Neural crest cell (in vitro differentiated cells): ENCODE measurements around the gene UBA7. TPM values are rescaled to one million over a fixed set of nuclear protein-coding genes. Genes with fewer than 3 reads are reported as not detected.
"Not testable (repeated sequence)": the region's sequence is repeated elsewhere in the genome, so short reads cannot be mapped to it uniquely, and the experiment has no call there.

Experiments
- DNase-seq: peaks from one replicate; pipeline ENCODE4 v3.0.0; 2021; ENCODE audit warnings: low read depth, mixed read lengths, low spot score
- H3K27ac Mint-ChIP-seq: one replicate; pipeline ENCODE4 v1.8.0; 2021; ENCODE audit warnings: mild to moderate bottlenecking, mixed read lengths; ENCODE audit not compliant: unreplicated experiment
- H3K27me3 Mint-ChIP-seq: 2 replicates; pipeline ENCODE4 v1.8.0; 2021; ENCODE audit warnings: low read depth, mild to moderate bottlenecking, mixed read lengths
- H3K36me3 Mint-ChIP-seq: 2 replicates; pipeline ENCODE4 v1.8.0; 2021; ENCODE audit warnings: low read depth, mild to moderate bottlenecking, mixed read lengths
- H3K4me1 Mint-ChIP-seq: 2 replicates; pipeline ENCODE4 v1.8.0; 2021; ENCODE audit warnings: mixed read lengths
- H3K4me3 Mint-ChIP-seq: one replicate; pipeline ENCODE4 v1.8.0; 2021; ENCODE audit warnings: mild to moderate bottlenecking, mixed read lengths
- H3K9me3 Mint-ChIP-seq: 2 replicates; pipeline ENCODE4 v1.8.0; 2021; ENCODE audit warnings: mixed read lengths
- CTCF ChIP-seq: fragments of 200-600 bp; sonication (generic); conservative IDR thresholded peaks from 2 replicates; pipeline ENCODE4 v1.5.0; 2021; ENCODE audit warnings: antibody characterized with exemption, mild to moderate bottlenecking
- total RNA-seq: library from RNA; stranded (reverse); gene quantifications from 2 replicates; pipeline ENCODE4 v1.2.1, GENCODE V29; 2021

The UBA7 gene
- total RNA-seq, 1 donor from 2014 or later: 6.0 TPM

GRCh38 chr3:49840388-49840787, 26.6 kb upstream of the UBA7 start:
- H3K27ac Mint-ChIP-seq: peak overlapping the region; percentile 71
- no peaks in the 10 kb centered on the region for H3K27me3 Mint-ChIP-seq
- H3K4me1 Mint-ChIP-seq: peaks cover 4% of the 10 kb centered on the region
- no peak for DNase-seq
- H3K4me3 Mint-ChIP-seq: no peak overlapping the region
- no peak for TF ChIP-seq CTCF
- peaks cover 3% of the 10 kb centered on the region for H3K36me3 Mint-ChIP-seq
- no peaks in the 10 kb centered on the region for H3K9me3 Mint-ChIP-seq

- peak; percentile 74 for DNase-seq
- peaks cover 4% of the 10 kb centered on the region for H3K4me1 Mint-ChIP-seq
- H3K36me3 Mint-ChIP-seq: peaks cover 6% of the 10 kb centered on the region
- H3K4me3 Mint-ChIP-seq: no peak overlapping the region
- peak overlapping the region; percentile 43 for H3K27ac Mint-ChIP-seq
- TF ChIP-seq CTCF: peak; percentile 93
- no peaks in the 10 kb centered on the region for H3K9me3 Mint-ChIP-seq
- no peaks in the 10 kb centered on the region for H3K27me3 Mint-ChIP-seq
Observed at GRCh38 chr3:49839193-49839809, 25.5 kb upstream of the UBA7 start.

- Mint-ChIP-seq H3K4me1 (peaks cover 4% of the 10 kb centered on the region), H3K27me3 (no peaks in the 10 kb centered on the region), H3K9me3 (no peaks in the 10 kb centered on the region), H3K27ac (no peak overlapping the region), H3K4me3 (no peak overlapping the region), H3K36me3 (peaks cover 11% of the 10 kb centered on the region)
- TF ChIP-seq CTCF: no peak
- DNase-seq: no peak
Observed at GRCh38 chr3:49831341-49831740, 17.6 kb upstream of the UBA7 start.

- Mint-ChIP-seq H3K27me3 (no peaks in the 10 kb centered on the region), H3K4me1 (peaks cover 14% of the 10 kb centered on the region), H3K27ac (peak overlapping the region; percentile 27), H3K9me3 (no peaks in the 10 kb centered on the region), H3K4me3 (no peak overlapping the region), H3K36me3 (peaks cover 5% of the 10 kb centered on the region)
- no peak for TF ChIP-seq CTCF
- DNase-seq: no peak
Observed at GRCh38 chr3:49826016-49826415, 12.3 kb upstream of the UBA7 start.

- H3K27ac Mint-ChIP-seq, H3K4me3 Mint-ChIP-seq, H3K9me3 Mint-ChIP-seq, DNase-seq, H3K27me3 Mint-ChIP-seq, H3K36me3 Mint-ChIP-seq: not testable (repeated sequence)
- peaks cover 14% of the 10 kb centered on the region for H3K4me1 Mint-ChIP-seq
Observed at GRCh38 chr3:49823131-49823530, 9.4 kb upstream of the UBA7 start.

GRCh38 chr3:49812916-49813496, 747 bp downstream of the UBA7 start:
- Mint-ChIP-seq H3K4me1 (peaks cover 6% of the 10 kb centered on the region), H3K27me3 (no peaks in the 10 kb centered on the region), H3K27ac (peak overlapping the region; percentile 19), H3K9me3 (no peaks in the 10 kb centered on the region), H3K36me3 (no peaks in the 10 kb centered on the region), H3K4me3 (no peak overlapping the region)
- no peak for DNase-seq
- TF ChIP-seq CTCF: no peak
